CD4-positive, alpha-beta T cell treated with Interleukin-4 for 4 hours (primary cell): ENCODE data around the gene KCNQ1.

Experiments
- DNase-seq: peaks from one replicate; pipeline ENCODE4 v3.0.0-alpha.2; 2020

KCNQ1 gene

GRCh38 chr11:2660357-2660939 is 215.6 kb downstream of the KCNQ1 start:
- no peak for DNase-seq

DNA sequence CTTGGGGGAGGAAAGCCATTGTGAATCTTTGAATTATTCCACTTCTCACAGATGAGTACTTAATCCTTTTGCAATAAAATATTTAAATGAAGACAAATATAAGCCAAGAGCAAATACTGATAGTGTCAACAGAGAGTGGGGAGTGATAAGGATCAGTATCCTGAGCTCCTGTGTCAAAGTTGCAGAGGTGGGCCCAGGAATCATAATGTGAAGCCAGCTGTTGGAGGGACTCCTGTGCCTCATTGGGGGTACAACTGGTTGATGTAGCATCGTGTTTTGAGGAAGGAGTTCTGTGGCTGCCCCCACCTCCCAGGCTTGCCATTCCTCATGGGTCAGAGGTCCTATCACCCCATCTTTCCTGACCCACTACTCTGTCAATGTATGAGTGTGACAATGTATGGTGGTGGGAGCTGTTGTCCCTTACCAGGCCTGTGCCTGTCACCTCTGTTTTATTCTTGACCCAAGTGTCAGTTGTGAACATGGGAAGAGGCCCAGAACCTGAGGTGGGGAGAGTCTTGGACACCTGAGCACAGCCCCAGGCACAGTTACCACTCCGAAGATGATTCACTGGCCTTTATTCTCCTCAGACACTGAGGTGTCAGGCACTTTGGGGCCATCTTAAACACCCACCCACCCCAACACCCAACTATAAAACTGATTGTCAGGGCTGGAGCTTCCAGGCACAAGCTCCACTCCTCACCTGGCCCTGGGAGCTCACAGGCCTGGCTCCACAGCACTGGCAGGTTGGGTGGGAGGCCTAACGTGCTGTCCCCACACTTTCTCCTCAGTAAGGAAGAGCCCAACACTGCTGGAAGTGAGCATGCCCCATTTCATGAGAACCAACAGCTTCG is 216.6 kb downstream of the KCNQ1 start:
- no peak for DNase-seq

GRCh38 chr11:2662024-2662312 is 217.2 kb downstream of the KCNQ1 start:
- no peak for DNase-seq

GRCh38 chr11:2662430-2663299 is 217.9 kb downstream of the KCNQ1 start:
- no peak for DNase-seq

DNA sequence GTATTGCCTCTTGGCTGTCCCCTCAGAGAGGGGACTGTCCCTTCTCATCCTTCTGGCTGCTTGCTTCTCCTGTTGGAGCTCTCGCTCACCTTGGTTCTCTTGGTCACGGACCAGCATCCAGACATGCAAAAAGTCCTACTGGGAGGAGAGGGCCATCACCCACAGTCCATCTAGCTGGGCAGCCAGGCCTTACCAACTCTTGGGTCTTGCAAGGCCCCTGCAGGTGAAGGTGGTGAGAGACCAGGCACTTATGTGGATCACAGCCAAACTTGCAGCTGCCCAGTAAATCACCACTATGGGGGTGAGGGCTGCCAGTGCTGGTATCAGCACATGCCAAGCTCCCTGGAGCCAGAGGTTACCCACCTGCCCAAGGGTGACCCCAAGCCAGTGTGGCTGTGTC is 218.7 kb downstream of the KCNQ1 start:
- no peak for DNase-seq

- DNase-seq, result no peak
Measured at GRCh38 chr11:2663915-2664314, 219.1 kb downstream of the KCNQ1 start.

GRCh38 chr11:2664376-2664775 is 219.6 kb downstream of the KCNQ1 start:
- DNase-seq, result no peak

DNA sequence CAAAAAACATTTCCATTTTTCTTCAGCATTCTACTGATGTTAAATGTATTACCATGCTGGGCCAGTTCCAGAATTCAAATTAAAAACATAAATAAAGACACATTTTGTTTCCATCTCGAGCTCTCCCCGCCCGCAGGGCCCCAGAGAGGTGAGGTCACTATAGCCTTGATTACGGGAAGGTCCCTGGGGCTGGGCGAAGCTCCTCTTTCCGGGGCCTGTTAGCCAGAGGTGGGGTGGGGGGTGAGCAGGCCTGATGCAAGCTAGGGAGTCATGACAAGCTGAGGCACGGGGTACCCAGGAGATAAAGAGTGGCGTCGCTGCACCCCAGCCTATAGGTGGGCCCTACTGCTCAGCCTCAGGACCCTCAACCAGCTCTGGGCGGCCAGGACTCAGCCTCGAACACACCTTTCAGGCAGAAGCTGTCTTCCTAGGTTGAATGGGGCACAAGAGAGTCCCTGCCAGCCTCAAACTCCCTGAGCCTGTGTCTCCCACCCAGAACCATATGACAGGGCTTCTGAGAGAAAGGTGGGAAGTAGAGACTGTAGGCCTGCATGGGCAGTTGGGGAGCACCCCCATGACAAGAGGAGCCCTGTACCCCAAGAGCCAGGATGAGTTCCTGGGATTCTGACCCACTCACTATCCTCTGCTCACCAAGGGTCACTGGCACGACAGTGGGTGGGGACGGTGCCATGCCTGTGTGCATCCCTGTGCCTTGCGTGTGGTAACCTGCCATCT is 220.2 kb downstream of the KCNQ1 start:
- no peak for DNase-seq

- no peak for DNase-seq
Measured at GRCh38 chr11:2665526-2666400, 221.0 kb downstream of the KCNQ1 start.

- no peak for DNase-seq
Measured at GRCh38 chr11:2666401-2666741, 221.6 kb downstream of the KCNQ1 start.

GRCh38 chr11:2666828-2667570 is 222.2 kb downstream of the KCNQ1 start:
- DNase-seq, result no peak

GRCh38 chr11:2667940-2668339 is 223.1 kb downstream of the KCNQ1 start:
- DNase-seq, result no peak

GRCh38 chr11:2668876-2669275 is 224.1 kb downstream of the KCNQ1 start:
- DNase-seq, result no peak

GRCh38 chr11:2669634-2670469 is 225.0 kb downstream of the KCNQ1 start:
- no peak for DNase-seq

- DNase-seq, result no peak
Measured at GRCh38 chr11:2670541-2671100, 225.8 kb downstream of the KCNQ1 start.

- DNase-seq, result no peak
Measured at GRCh38 chr11:2671748-2672147, 226.9 kb downstream of the KCNQ1 start.

- no peak for DNase-seq
Measured at GRCh38 chr11:2672553-2673249, 227.9 kb downstream of the KCNQ1 start.

GRCh38 chr11:2673250-2673610 is 228.4 kb downstream of the KCNQ1 start:
- DNase-seq, result no peak

DNA sequence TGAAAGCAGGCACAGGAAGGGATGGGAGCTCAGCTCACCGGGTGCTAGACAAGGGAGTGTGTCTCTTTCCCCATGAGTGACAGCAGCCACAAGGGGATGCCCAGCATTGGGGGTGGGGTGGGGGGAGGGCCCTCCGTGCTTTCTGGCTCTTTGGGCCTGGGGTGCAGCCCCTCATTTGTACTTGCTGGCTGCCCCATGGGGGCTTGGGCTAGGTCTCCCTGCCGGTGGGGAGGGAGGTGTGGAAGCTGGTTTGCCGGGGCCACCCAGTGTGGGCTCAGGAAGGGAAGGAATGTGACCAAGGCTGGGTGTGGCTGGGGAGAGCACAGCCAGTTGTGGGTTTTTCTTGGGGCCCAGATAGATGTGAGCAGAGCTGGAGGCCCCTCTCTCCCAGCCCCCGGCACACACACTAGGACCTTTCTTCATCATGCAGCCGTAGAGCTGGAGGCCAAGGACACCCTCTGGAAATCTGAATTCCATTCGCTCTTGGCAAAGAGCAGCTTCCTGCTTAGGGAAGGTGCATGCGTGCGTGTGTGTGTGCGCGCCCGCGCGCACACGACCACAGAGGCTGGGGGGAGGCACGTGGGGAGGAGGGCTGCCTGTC is 229.2 kb downstream of the KCNQ1 start:
- DNase-seq, result no peak
